ENCODE results near the gene DIPK1A. TPM values are rescaled to one million over a fixed set of nuclear protein-coding genes. Genes with fewer than 3 reads are reported as not detected.

DIPK1A gene
- total RNA-seq, 1 experiment from 2014 or later = 1.2 TPM

DNA sequence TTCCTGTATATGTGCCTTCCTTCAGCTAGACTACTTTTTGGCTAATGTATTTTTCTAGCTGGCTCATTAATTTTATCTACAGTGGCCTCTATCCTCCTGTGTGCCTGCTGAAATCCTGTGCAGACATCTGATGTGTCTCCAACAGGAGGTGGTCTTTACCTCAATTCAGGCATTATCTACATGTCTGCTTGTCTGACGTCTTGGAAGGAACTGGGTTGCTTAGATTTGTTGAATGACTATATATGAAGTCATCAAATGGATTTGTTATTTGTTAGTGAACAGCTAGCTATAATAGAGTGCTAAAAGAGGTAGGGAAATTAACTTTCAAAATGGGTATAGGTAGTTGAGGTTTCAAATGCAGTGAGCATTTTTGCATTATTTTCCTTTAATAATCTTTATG is 122.7 kb downstream of the DIPK1A start:
- BruUV-seq (replicated peaks) = no TSS peak
- POLR2A ChIA-PET = no interaction called here
- peaks cover 14% of the 10 kb centered on the region for H3K4me1 ChIP-seq (ENCODE audit: control insufficient read depth, insufficient read depth, low read length)
- CTCF ChIA-PET = no interaction called here
- intact Hi-C loops (cut with micrococcal nuclease; ENCODE audit: unreplicated experiment) = no loop called here
- ATAC-seq (no peak), DNase-seq (ENCODE audit: low read depth, low spot score) (no peak)
- TF ChIP-seq, protein P1, sequence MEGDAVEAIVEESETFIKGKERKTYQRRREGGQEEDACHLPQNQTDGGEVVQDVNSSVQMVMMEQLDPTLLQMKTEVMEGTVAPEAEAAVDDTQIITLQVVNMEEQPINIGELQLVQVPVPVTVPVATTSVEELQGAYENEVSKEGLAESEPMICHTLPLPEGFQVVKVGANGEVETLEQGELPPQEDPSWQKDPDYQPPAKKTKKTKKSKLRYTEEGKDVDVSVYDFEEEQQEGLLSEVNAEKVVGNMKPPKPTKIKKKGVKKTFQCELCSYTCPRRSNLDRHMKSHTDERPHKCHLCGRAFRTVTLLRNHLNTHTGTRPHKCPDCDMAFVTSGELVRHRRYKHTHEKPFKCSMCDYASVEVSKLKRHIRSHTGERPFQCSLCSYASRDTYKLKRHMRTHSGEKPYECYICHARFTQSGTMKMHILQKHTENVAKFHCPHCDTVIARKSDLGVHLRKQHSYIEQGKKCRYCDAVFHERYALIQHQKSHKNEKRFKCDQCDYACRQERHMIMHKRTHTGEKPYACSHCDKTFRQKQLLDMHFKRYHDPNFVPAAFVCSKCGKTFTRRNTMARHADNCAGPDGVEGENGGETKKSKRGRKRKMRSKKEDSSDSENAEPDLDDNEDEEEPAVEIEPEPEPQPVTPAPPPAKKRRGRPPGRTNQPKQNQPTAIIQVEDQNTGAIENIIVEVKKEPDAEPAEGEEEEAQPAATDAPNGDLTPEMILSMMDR (IDR thresholded peaks at IDR 0.05) = no peak
- no peak for TF ChIP-seq TCF7L2 (IDR thresholded peaks at IDR 0.05; ENCODE audit: low read depth, low read length)
- H3K27me3 ChIP-seq (ENCODE audit: control insufficient read depth, insufficient read depth, low read length) = no peaks in the 10 kb centered on the region
- no peak overlapping the region for H3K4me3 ChIP-seq (ENCODE audit: low read depth in 2 of 2, low read length in 2 of 2)
- H3K27ac ChIP-seq (ENCODE audit: low read length) = no peak overlapping the region
- no peaks in the 10 kb centered on the region for H3K9me3 ChIP-seq (ENCODE audit: control insufficient read depth, insufficient read depth, low read depth, low read length)
- in situ Hi-C loops (cut with HindIII; ENCODE audit: low pct_unique_long_range_greater_than_20kb, low sequenced_read_pairs) = no loop called here
- peaks cover 67% of the 10 kb centered on the region for H3K36me3 ChIP-seq (ENCODE audit: control insufficient read depth, insufficient read depth, low read length)

DNA sequence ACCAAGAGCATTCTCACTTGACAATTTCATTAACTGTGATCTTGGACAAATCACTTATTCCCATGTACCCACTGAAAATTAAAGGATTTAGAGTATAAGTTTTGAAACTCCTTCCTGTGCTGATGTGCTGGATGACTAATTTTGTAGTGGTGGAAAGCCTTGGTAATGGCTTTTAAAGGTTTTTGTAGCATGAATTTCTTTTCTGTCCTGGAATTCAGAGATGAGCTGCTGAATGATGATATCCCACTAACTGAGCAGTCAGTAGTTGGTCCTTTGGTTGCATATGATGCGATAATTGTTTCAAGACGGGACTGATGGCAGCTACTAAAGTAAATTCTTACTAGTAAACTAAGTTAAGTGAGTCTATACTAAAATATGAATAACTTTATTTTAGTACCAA is 124.2 kb downstream of the DIPK1A start:
- ChIA-PET POLR2A (no interaction called here), CTCF (no interaction called here)
- no TSS peak for BruUV-seq (replicated peaks)
- DNase-seq (ENCODE audit: low read depth, low spot score) (no peak), ATAC-seq (no peak)
- Histone ChIP-seq H3K36me3 (ENCODE audit: control insufficient read depth, insufficient read depth, low read length) (peaks cover 70% of the 10 kb centered on the region), H3K27me3 (ENCODE audit: control insufficient read depth, insufficient read depth, low read length) (no peaks in the 10 kb centered on the region), H3K9me3 (ENCODE audit: control insufficient read depth, insufficient read depth, low read depth, low read length) (no peaks in the 10 kb centered on the region), H3K4me3 (ENCODE audit: low read depth in 2 of 2, low read length in 2 of 2) (no peak overlapping the region), H3K27ac (ENCODE audit: low read length) (no peak overlapping the region), H3K4me1 (ENCODE audit: control insufficient read depth, insufficient read depth, low read length) (peaks cover 16% of the 10 kb centered on the region)
- intact Hi-C loops (cut with micrococcal nuclease; ENCODE audit: unreplicated experiment) (no loop called here), in situ Hi-C loops (cut with HindIII; ENCODE audit: low pct_unique_long_range_greater_than_20kb, low sequenced_read_pairs) (no loop called here)
- TF ChIP-seq TCF7L2 (IDR thresholded peaks at IDR 0.05; ENCODE audit: low read depth, low read length) (no peak), SIN3A (IDR thresholded peaks at IDR 0.05; ENCODE audit: borderline replicate concordance, insufficient read depth, low read depth, low read length) (no peak), POLR2AphosphoS5 (IDR thresholded peaks at IDR 0.05; ENCODE audit: low read depth, low read length) (no peak)
- TF ChIP-seq, protein P2, sequence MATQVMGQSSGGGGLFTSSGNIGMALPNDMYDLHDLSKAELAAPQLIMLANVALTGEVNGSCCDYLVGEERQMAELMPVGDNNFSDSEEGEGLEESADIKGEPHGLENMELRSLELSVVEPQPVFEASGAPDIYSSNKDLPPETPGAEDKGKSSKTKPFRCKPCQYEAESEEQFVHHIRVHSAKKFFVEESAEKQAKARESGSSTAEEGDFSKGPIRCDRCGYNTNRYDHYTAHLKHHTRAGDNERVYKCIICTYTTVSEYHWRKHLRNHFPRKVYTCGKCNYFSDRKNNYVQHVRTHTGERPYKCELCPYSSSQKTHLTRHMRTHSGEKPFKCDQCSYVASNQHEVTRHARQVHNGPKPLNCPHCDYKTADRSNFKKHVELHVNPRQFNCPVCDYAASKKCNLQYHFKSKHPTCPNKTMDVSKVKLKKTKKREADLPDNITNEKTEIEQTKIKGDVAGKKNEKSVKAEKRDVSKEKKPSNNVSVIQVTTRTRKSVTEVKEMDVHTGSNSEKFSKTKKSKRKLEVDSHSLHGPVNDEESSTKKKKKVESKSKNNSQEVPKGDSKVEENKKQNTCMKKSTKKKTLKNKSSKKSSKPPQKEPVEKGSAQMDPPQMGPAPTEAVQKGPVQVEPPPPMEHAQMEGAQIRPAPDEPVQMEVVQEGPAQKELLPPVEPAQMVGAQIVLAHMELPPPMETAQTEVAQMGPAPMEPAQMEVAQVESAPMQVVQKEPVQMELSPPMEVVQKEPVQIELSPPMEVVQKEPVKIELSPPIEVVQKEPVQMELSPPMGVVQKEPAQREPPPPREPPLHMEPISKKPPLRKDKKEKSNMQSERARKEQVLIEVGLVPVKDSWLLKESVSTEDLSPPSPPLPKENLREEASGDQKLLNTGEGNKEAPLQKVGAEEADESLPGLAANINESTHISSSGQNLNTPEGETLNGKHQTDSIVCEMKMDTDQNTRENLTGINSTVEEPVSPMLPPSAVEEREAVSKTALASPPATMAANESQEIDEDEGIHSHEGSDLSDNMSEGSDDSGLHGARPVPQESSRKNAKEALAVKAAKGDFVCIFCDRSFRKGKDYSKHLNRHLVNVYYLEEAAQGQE (IDR thresholded peaks at IDR 0.05; ENCODE audit: insufficient read depth in 1 of 2, low read depth in 2 of 2, low read length in 1 of 2) = no peak
- TF ChIP-seq, protein P1 (IDR thresholded peaks at IDR 0.05) = no peak

DNA sequence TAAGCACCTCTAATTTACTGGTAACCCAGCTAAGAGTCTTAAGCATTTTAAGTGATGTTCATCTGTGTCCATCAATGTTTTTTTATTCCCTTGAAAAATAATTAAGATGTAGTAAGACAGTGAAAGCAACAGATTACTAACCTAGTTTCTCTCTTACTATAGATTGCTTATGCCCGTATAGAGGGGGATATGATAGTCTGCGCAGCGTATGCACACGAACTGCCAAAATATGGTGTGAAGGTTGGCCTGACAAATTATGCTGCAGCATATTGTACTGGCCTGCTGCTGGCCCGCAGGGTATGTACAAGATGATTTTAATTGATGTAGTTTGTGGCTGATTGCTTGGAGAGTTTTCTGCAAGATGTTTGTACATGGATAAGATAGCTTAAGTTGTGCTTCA is 126.6 kb downstream of the DIPK1A start:
- CTCF ChIA-PET = no interaction called here
- Histone ChIP-seq H3K27me3 (ENCODE audit: control insufficient read depth, insufficient read depth, low read length) (no peaks in the 10 kb centered on the region), H3K9me3 (ENCODE audit: control insufficient read depth, insufficient read depth, low read depth, low read length) (no peaks in the 10 kb centered on the region), H3K36me3 (ENCODE audit: control insufficient read depth, insufficient read depth, low read length) (peaks cover 49% of the 10 kb centered on the region), H3K4me3 (ENCODE audit: low read depth in 2 of 2, low read length in 2 of 2) (no peak overlapping the region), H3K27ac (ENCODE audit: low read length) (no peak overlapping the region), H3K4me1 (ENCODE audit: control insufficient read depth, insufficient read depth, low read length) (peaks cover 20% of the 10 kb centered on the region)
- intact Hi-C loops (cut with micrococcal nuclease; ENCODE audit: unreplicated experiment) = no loop called here
- ATAC-seq (no peak), DNase-seq (ENCODE audit: low read depth, low spot score) (no peak)
- POLR2A ChIA-PET = no interaction called here
- in situ Hi-C loops (cut with HindIII; ENCODE audit: low pct_unique_long_range_greater_than_20kb, low sequenced_read_pairs) = no loop called here
- no TSS peak for BruUV-seq (replicated peaks)
- TF ChIP-seq SIN3A (IDR thresholded peaks at IDR 0.05; ENCODE audit: borderline replicate concordance, insufficient read depth, low read depth, low read length) = no peak
- TF ChIP-seq POLR2AphosphoS5 (IDR thresholded peaks at IDR 0.05; ENCODE audit: low read depth, low read length) = no peak
- TF ChIP-seq, protein P1 (IDR thresholded peaks at IDR 0.05) = no peak
- TF ChIP-seq TCF7L2 (IDR thresholded peaks at IDR 0.05; ENCODE audit: low read depth, low read length) = no peak
- TF ChIP-seq, protein P2 (IDR thresholded peaks at IDR 0.05; ENCODE audit: insufficient read depth in 1 of 2, low read depth in 2 of 2, low read length in 1 of 2) = no peak

All from Panc1 (cell line).